ENCODE measurements around the gene METTL23. TPM values are rescaled to one million over a fixed set of nuclear protein-coding genes. Genes with fewer than 3 reads are reported as not detected.
A peak's percentile ranks its signal among the peaks of the same experiment; 100 is the strongest.

METTL23 gene
- total RNA-seq, 1 donor from 2014 or later: 25.6 TPM

DNA sequence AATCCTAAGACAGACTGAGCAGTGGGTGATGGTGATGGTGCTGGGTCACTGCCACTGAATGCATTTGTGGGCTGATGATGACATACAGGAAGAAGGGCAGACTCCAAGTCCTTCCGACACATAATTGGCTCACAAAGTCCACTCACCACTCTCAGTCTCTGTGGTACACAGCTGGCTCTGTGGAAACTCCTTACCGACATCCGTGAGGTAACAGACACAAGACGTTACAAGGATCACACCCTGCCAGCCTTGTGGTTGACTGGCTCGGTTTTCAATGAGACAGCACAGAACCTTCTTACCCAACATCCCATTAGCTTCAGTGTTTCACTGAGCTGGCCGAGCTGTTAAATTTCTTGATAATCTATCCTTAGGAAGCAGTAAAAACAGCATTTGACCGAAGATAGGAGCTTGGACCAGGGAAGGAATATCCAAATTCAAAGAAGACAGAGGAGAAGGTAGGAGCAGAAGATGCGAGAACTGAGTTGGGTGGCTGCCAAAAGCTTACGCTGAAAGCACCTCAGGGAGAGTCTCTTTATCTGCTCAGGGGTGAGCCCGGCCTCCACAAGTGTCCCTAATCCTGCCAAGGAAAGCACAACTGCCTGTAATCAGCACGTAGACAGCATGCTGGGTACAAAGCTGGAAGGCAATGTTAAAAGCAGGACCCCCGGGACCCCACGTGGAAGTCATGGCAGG is 10.3 kb upstream of the METTL23 start:
- Mint-ChIP-seq H3K27ac (peak overlapping the region; percentile 9), H3K4me3 (no peak overlapping the region), H3K36me3 (peaks cover 40% of the 10 kb centered on the region), H3K4me1 (peaks cover 4% of the 10 kb centered on the region), H3K27me3 (ENCODE audit: low read depth) (no peaks in the 10 kb centered on the region), H3K9me3 (no peaks in the 10 kb centered on the region)
- no peak for DNase-seq (ENCODE audit: low spot score in 2 of 2, unreplicated experiment in 2 of 2)
- TF ChIP-seq, protein P1, sequence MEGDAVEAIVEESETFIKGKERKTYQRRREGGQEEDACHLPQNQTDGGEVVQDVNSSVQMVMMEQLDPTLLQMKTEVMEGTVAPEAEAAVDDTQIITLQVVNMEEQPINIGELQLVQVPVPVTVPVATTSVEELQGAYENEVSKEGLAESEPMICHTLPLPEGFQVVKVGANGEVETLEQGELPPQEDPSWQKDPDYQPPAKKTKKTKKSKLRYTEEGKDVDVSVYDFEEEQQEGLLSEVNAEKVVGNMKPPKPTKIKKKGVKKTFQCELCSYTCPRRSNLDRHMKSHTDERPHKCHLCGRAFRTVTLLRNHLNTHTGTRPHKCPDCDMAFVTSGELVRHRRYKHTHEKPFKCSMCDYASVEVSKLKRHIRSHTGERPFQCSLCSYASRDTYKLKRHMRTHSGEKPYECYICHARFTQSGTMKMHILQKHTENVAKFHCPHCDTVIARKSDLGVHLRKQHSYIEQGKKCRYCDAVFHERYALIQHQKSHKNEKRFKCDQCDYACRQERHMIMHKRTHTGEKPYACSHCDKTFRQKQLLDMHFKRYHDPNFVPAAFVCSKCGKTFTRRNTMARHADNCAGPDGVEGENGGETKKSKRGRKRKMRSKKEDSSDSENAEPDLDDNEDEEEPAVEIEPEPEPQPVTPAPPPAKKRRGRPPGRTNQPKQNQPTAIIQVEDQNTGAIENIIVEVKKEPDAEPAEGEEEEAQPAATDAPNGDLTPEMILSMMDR (IDR thresholded peaks at IDR 0.05; ENCODE audit: unreplicated experiment): no peak

DNA sequence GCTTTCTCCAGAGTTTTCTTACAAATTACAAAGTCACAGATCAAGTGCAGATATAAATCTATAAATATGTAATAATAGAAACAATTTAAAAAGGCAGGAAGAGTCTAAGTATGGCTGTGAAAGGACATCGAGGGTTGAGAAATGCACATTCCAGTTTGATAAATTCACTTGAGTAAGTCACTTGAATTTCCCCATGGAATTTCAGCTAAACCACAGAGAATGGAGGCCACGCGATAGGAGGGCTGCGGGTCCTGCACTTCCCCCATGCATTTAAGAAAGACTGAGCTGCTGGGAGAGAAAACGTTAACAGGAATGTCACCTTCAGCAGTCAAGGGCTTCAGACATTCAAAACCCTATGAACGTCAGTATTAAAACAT is 9.8 kb upstream of the METTL23 start:
- H3K4me1 Mint-ChIP-seq: no peaks in the 10 kb centered on the region
- peaks cover 45% of the 10 kb centered on the region for H3K36me3 Mint-ChIP-seq
- no peak overlapping the region for H3K27ac Mint-ChIP-seq
- no peak for DNase-seq (ENCODE audit: low spot score in 2 of 2, unreplicated experiment in 2 of 2)
- TF ChIP-seq, protein P1 (IDR thresholded peaks at IDR 0.05; ENCODE audit: unreplicated experiment): no peak
- H3K4me3 Mint-ChIP-seq: no peak overlapping the region
- H3K27me3 Mint-ChIP-seq (ENCODE audit: low read depth): no peaks in the 10 kb centered on the region
- no peaks in the 10 kb centered on the region for H3K9me3 Mint-ChIP-seq

DNA sequence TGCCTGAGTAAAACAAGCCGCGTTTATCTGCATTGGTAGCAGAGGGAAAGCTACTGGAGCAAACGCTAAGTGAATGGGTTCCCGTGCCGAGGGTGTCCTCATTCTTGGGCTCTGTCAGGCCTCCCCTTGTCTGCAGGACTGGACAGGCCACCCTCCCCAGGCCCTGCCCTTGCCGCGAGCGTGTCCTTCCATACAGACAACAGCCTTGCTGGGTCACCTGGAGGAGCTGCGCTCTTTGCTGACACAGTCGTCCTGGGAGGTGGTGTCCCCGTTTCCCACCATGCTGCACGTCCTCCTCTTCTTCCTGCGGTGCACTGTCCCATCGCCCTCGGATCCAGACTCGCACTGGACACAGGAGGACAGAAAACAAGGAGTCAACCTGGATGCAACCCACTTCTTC is 8.1 kb upstream of the METTL23 start:
- TF ChIP-seq, protein P1 (IDR thresholded peaks at IDR 0.05; ENCODE audit: unreplicated experiment): no peak
- no peak for DNase-seq (ENCODE audit: low spot score in 2 of 2, unreplicated experiment in 2 of 2)
- H3K27me3 Mint-ChIP-seq (ENCODE audit: low read depth): no peaks in the 10 kb centered on the region
- H3K9me3 Mint-ChIP-seq: no peaks in the 10 kb centered on the region
- H3K4me3 Mint-ChIP-seq: no peak overlapping the region
- no peak overlapping the region for H3K27ac Mint-ChIP-seq
- H3K4me1 Mint-ChIP-seq: no peaks in the 10 kb centered on the region
- H3K36me3 Mint-ChIP-seq: peaks cover 51% of the 10 kb centered on the region

DNA sequence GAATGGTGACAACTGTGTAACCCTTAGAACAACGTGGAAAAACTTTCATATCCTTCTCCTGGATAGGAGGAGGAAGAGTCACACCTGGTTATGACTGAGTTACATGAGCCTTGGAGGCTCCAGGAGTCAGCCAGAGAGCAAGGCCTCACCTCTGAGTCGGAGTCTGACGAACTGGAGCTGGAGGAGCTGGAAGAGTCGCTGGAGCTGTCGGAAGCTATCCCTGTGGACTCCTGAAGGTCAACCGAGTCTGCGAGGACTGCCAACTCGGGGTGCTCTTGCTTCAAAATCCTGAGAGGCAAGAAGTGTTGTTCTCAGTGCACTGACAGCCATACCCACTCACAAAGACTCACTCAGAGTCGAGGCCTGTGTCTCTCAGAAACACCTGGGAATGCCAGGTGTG is 6.4 kb upstream of the METTL23 start:
- Mint-ChIP-seq H3K27me3 (ENCODE audit: low read depth) (no peaks in the 10 kb centered on the region), H3K36me3 (peaks cover 44% of the 10 kb centered on the region), H3K4me3 (no peak overlapping the region), H3K9me3 (no peaks in the 10 kb centered on the region), H3K4me1 (peaks cover 3% of the 10 kb centered on the region), H3K27ac (no peak overlapping the region)
- TF ChIP-seq, protein P1 (IDR thresholded peaks at IDR 0.05; ENCODE audit: unreplicated experiment): no peak
- DNase-seq (ENCODE audit: low spot score in 2 of 2, unreplicated experiment in 2 of 2): no peak

DNA sequence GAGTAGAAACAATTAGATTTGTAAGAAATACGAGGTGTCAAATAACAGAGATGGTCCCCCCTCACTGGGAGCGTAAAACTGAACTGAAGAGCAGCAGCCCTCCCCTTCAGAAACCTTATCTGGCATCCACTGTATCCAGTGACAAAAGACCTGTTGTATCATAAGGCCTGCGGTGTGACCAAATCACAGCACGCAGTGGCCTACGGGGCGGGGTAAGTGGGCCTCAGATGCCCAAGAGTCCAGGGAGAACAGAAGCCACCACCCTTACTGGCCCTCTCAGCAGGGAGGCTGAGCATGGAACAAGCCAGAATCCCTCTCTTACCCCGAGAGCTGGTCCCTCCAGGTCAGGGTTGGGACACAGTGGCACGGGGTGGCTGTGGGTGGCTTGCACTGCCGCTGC is 5.7 kb upstream of the METTL23 start:
- Mint-ChIP-seq H3K27ac (no peak overlapping the region), H3K36me3 (peaks cover 41% of the 10 kb centered on the region), H3K27me3 (ENCODE audit: low read depth) (no peaks in the 10 kb centered on the region), H3K4me1 (peaks cover 8% of the 10 kb centered on the region), H3K9me3 (no peaks in the 10 kb centered on the region), H3K4me3 (no peak overlapping the region)
- no peak for DNase-seq (ENCODE audit: low spot score in 2 of 2, unreplicated experiment in 2 of 2)
- TF ChIP-seq, protein P1 (IDR thresholded peaks at IDR 0.05; ENCODE audit: unreplicated experiment): no peak
